GM10266 (cell line): ENCODE data around the gene PBX1.

ENCODE experiments used
- DNase-seq: peaks from one replicate; pipeline ENCODE4 v3.0.0; 2012; ENCODE audit errors: extremely low spot score
- TF ChIP-seq, protein P1 (sequence below): IDR thresholded peaks from 2 replicates; pipeline ENCODE4 v1.5.1; 2012; ENCODE audit warnings: mild to moderate bottlenecking, low read depth; ENCODE audit not compliant: control insufficient read depth, insufficient read depth; ENCODE audit errors: missing control alignments

The PBX1 gene

DNA sequence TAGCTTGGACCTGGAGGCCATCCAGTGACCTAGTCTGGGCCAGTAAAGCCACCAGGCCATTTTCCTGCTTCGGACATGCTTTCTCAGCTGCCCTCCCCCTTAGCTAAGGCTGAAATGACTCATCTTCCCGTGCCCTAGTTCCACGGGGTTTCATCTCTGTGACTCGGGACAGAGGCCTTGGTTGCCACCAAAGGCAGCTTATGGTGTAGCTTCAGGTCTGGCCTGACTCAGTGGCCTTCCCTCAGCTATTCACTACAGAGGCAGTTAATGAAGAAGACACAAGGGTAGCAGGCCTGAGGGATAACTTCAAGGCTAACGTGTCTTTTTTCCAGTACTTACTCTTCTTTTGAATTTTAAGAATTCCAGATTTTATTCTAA is 82.4 kb downstream of the PBX1 start:
- TF ChIP-seq, protein P1, sequence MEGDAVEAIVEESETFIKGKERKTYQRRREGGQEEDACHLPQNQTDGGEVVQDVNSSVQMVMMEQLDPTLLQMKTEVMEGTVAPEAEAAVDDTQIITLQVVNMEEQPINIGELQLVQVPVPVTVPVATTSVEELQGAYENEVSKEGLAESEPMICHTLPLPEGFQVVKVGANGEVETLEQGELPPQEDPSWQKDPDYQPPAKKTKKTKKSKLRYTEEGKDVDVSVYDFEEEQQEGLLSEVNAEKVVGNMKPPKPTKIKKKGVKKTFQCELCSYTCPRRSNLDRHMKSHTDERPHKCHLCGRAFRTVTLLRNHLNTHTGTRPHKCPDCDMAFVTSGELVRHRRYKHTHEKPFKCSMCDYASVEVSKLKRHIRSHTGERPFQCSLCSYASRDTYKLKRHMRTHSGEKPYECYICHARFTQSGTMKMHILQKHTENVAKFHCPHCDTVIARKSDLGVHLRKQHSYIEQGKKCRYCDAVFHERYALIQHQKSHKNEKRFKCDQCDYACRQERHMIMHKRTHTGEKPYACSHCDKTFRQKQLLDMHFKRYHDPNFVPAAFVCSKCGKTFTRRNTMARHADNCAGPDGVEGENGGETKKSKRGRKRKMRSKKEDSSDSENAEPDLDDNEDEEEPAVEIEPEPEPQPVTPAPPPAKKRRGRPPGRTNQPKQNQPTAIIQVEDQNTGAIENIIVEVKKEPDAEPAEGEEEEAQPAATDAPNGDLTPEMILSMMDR, result no peak
- no peak for DNase-seq

DNA sequence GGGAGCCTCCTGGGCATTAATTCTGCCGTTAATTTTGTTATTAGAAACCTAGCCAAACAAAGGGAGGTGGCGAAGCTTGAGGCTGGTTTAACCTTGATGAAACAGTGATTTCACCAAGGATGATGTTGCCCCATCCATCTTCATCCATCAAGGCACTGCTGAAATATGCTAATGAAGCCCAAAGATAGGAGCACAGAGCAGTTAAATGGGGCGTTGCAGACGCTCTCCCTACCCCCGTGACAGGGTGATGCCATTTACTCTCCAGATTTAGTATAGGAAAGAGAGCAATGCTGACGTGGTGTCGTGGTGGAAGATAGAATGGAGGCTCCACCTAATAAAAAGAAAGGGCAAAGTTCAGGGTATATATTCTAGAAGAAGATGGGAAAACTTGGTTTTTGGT is 84.0 kb downstream of the PBX1 start:
- no peak for DNase-seq
- TF ChIP-seq, protein P1, result no peak

DNA sequence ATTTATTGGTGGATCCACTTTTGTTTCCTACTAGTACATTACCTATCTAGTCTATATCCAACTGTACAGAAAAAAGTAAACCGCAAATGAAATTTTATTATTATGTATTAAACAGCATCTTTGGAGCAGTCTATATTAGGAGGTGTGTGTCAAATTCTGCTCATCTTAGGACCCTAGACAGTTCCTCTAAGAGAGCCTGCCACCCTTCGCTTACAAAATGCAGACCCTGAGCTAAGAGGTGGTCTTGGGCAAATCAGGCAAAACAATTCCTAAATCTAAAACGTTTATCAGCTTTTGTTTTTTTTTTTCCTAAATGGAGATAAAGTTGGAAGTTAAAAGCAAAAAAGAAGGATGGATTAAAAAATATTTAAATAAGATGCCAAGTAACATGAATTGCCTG is 85.3 kb downstream of the PBX1 start:
- TF ChIP-seq, protein P1, result no peak
- DNase-seq, result no peak

DNA sequence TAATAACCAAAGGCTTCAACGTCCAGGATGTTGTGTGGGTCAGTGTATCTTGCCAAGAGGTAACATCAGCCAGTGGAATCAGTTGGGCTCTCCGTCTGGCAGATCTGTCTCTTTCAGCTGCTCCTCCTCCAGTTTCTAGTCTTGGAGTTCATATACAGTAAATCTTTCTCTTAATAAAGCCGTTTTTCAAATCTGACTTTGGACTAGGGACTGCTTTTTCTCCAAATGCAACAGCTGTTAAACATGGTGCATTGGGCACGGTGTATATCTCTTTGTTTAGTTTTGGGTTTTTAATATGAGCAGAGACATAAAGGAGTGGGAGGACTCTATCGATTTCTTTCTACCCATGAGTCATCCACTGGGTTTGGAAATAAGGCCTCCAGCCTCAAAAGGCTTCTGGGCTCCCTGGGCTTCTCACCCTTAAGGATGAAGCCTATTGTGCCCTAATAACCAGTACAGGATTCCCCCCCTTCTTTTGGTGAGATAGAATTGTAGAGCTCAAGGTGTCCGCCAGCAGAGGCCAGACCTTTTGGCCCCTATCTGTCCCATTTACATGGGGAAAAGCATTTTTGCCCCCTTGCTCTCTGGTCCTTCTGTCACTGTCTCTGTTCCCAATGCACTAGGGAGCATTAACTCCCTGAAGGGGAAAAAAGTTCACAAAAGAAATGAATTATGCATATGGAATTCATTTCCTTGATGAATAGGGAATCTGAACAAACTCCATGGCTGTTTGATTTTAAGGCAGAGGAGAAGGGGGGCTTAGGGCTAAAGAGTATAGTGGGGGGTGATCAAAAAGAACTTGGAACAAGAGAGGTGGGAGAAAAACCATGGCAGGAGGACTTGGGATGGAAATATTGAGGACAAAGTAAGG is 86.0 kb downstream of the PBX1 start:
- TF ChIP-seq, protein P1, result no peak
- DNase-seq, result no peak

DNA sequence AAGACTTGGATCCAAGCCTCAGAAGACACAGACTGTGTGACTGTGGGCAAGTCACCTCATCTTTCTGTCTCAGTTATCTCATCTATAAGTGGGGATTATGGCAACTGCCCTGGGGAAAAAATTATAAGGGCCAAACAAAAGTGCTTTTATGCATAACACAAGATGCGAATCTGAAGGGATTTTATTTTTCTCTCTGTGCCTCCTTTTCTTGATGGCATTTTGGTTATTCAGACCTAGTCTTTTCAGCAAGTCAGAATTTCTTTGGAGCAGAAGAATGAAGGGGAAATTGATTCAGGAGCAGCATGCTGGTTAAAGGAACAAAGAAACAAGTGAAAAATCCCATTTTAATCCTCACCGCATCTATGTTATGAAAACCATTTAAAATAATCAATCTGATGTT is 86.9 kb downstream of the PBX1 start:
- no peak for DNase-seq
- TF ChIP-seq, protein P1, result no peak

DNA sequence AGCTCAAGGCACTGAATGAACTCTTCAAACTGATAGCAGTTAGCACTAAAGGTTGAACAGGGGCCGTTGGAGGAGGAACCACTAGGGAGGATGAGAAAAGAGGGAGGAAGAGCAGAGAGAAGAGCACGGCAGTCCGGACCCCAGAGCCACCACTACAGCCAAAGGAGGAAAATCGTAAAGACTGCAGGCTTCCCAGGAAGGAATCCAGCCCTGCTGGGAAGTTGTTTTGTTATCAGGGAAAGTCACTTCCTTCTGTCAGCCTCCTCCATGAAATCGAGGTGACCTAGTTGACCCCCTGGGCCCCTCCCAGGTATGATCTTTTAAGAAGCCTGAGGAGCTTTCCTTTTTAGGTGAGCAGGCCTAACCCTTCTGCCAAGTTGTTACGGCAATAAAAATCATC is 88.2 kb downstream of the PBX1 start:
- TF ChIP-seq, protein P1, result no peak
- no peak for DNase-seq

DNA sequence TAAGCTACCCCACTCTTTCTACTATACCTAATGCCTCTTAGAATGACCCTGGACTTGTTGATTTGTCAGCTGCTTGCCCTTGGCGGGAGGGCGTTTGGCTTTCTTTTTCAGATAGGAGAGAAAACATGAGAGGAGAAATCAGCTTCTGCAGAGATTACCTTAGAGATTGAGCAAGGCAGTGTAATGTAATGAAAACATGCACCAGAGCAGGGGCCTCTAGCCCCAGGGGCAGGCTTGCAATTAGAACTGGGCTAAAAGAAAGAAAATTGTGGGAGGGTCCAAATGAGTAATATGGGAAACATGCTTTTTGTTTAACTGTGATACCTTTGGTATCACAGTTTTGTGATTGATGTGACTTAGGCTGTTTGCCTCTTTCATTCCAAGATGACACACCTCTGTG is 89.7 kb downstream of the PBX1 start:
- TF ChIP-seq, protein P1, result no peak
- no peak for DNase-seq
